HFF-Myc (cell line): ENCODE results near the gene IL34.

Experiments used
- DNase-seq: peaks from one replicate; pipeline ENCODE4 v3.0.0-alpha.2; 2011; ENCODE audit warnings: low read depth; ENCODE audit errors: extremely low read depth
- H3K4me3 ChIP-seq: replicated peaks from 2 replicates; pipeline ENCODE4 v1.5.1; 2011; ENCODE audit warnings: low read depth, mild to moderate bottlenecking, control low read depth, low read length
- TF ChIP-seq, protein P1 (sequence below): IDR thresholded peaks from 2 replicates; pipeline ENCODE4 v1.5.1; 2012; ENCODE audit warnings: mild to moderate bottlenecking, low read depth, low read length, control low read depth; ENCODE audit errors: missing control alignments

Gene IL34

GRCh38 chr16:70679671-70680494 is 33.5 kb downstream of the IL34 start:
- no peak for DNase-seq
- H3K4me3 ChIP-seq: no peak overlapping the region
- TF ChIP-seq, protein P1, sequence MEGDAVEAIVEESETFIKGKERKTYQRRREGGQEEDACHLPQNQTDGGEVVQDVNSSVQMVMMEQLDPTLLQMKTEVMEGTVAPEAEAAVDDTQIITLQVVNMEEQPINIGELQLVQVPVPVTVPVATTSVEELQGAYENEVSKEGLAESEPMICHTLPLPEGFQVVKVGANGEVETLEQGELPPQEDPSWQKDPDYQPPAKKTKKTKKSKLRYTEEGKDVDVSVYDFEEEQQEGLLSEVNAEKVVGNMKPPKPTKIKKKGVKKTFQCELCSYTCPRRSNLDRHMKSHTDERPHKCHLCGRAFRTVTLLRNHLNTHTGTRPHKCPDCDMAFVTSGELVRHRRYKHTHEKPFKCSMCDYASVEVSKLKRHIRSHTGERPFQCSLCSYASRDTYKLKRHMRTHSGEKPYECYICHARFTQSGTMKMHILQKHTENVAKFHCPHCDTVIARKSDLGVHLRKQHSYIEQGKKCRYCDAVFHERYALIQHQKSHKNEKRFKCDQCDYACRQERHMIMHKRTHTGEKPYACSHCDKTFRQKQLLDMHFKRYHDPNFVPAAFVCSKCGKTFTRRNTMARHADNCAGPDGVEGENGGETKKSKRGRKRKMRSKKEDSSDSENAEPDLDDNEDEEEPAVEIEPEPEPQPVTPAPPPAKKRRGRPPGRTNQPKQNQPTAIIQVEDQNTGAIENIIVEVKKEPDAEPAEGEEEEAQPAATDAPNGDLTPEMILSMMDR: peak; percentile 22

DNA sequence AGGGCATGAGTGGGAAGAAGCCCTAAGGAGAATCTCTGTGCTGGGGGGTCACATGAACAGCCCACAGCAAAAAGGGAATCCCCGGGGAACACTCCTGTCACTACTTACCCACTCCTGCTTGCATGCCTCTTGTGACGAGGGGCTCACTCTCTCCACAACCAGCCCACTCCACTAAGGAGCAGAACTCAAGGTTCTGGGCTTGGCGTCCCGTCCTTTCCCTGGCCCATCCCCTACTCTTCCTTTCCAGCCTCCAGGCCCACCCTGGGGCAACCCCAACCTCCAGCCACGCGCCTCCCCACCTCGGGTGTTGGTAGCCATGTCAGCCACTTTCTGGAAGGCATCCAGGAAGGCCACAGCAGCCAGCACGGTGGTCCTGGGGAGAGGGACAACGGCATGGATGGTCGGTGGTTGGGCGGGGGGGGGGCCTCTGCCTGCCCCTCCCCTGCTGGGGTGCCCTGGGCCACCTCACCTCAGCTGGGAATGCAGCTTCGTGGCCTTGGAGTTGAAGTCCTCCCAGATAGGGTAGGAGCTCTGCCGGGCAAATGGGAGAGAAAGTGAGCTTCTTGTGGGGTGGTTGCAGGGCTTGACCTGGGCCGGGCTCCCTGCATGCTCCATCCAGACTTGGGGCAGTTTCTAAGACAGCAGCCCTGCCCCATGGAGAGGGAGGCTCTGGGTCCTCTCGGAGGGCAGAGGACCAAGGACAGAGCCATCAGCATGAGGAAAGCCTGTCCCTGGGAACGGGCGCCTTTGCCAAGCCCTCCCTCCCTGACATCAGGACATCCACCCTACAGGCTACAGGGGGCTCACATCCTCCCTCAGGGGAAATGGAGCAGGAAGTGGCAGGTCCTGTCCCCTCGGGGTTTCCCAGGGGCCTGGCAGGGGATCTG is 34.4 kb downstream of the IL34 start:
- no peak overlapping the region for H3K4me3 ChIP-seq
- no peak for DNase-seq
- TF ChIP-seq, protein P1: no peak

DNA sequence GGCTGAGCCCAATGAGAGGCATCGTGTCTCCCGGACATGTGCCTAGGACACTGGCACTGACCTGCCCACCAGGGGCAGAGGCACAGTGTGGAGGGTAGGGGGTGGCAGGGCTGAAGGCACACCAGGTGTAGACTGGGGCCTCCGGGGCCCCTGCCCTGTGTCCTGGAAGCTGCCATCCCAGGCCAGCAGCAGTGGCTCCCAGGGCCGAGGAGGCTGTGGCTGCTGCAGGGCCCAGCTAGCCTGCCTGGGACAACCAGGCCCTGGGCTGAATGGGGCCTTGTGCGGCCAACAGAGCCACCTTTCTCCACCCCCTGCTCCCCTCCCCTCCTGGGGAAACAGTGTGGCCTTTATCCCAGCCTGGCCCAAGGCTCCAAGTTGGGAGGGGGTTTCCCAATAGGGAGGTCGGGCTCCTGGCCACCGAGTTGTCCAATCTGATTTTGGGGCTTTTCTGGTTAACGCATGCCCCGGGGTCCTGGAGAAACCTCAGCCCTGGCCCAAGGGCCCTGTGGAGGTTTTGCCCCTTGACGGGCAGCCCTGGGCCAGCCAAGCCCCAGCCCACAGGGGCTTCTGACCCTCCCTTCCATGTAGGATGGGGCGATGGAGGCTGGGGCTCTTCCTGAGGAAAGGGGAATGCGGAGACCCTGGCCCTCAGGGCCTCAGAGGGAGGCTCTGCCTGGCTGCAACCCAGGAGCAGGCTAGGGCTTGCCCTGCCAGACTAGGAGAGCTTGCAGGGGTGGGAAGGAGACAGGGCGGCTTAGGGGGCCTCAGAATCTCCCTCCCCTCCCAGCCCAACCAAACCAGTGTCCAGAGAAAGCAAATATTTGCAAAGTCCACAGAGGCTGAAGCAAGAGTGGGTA is 35.3 kb downstream of the IL34 start:
- DNase-seq: no peak
- H3K4me3 ChIP-seq: no peak overlapping the region
- TF ChIP-seq, protein P1: no peak

- peak overlapping the region; percentile 78 for H3K4me3 ChIP-seq
Measured at GRCh38 chr16:70682239-70683145, 36.1 kb downstream of the IL34 start.

DNA sequence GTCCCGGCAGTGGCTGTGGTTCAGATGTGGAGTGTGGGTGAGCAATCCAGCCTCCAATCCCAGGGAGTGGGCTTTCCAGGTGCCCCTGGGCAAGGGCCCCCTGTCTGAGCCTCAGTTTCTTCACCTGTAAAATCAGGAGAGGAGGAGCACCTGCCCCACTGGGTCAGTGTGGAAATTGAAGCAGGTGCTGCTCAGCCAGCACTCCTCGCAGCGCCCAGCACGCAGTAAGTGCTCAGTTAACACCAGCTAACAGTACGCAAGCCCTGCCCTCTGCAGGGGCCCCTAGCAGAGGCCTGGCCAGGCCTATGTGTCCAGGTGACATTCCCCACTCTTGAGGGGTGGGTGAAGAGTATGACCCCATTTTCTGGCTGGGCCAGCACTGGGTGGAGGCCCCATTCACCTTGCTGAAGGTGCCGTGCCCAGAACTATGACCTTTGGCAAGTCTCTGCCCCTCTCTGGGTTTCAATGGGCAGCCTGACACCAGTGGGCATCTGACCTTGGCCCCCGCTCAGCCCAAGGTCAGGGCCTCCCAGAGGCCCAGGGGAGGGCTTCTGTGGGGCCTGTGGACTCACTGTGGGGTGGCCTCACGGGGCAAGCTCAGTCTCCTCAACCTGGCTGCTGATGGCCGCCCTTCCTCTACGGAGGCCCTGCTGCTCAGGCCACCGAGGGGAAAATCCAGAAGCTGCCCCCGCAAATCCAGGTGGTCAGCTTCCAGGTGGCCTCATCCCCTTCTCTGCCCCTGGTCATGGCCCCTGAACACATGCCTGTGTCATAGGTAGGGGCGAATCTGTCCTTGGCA is 37.0 kb downstream of the IL34 start:
- TF ChIP-seq, protein P1: no peak
- H3K4me3 ChIP-seq: peak overlapping the region; percentile 78
- DNase-seq: no peak

More at GRCh38 chr16:70682239-70683145, 36.1 kb downstream of the IL34 start:
- DNase-seq: no peak
- TF ChIP-seq, protein P1: no peak
